ENCODE data around the gene EPOP.

DNA sequence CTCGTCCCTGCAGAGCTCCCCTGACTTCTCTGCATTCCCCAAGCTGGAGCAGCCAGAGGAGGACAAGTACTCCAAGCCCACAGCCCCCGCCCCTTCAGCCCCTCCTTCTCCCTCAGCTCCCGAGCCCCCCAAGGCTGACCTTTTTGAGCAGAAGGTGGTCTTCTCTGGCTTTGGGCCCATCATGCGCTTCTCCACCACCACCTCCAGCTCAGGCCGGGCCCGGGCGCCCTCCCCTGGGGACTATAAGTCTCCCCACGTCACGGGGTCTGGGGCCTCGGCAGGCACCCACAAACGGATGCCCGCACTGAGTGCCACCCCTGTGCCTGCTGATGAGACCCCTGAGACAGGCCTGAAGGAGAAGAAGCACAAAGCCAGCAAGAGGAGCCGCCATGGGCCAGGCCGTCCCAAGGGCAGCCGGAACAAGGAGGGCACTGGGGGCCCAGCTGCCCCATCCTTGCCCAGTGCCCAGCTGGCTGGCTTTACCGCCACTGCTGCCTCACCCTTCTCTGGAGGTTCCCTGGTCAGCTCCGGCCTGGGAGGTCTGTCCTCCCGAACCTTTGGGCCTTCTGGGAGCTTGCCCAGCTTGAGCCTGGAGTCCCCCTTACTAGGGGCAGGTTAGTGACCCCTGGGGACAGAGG, 41.7 kb upstream of the EPOP start:
- TF ChIP-seq, protein P1, sequence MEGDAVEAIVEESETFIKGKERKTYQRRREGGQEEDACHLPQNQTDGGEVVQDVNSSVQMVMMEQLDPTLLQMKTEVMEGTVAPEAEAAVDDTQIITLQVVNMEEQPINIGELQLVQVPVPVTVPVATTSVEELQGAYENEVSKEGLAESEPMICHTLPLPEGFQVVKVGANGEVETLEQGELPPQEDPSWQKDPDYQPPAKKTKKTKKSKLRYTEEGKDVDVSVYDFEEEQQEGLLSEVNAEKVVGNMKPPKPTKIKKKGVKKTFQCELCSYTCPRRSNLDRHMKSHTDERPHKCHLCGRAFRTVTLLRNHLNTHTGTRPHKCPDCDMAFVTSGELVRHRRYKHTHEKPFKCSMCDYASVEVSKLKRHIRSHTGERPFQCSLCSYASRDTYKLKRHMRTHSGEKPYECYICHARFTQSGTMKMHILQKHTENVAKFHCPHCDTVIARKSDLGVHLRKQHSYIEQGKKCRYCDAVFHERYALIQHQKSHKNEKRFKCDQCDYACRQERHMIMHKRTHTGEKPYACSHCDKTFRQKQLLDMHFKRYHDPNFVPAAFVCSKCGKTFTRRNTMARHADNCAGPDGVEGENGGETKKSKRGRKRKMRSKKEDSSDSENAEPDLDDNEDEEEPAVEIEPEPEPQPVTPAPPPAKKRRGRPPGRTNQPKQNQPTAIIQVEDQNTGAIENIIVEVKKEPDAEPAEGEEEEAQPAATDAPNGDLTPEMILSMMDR (conservative IDR thresholded peaks at IDR 0.05; ENCODE audit: low read depth in 2 of 2), result no peak
- no peak for TF ChIP-seq JUNB (IDR thresholded peaks at IDR 0.05; ENCODE audit: unreplicated experiment)
- TF ChIP-seq STAT1 (IDR thresholded peaks at IDR 0.05; ENCODE audit: unreplicated experiment), result no peak
- no peak for TF ChIP-seq POLR2AphosphoS5 (IDR thresholded peaks at IDR 0.05; ENCODE audit: low read depth)
- TF ChIP-seq EZH2phosphoT487 (IDR thresholded peaks at IDR 0.05; ENCODE audit: unreplicated experiment), result no peak
- TF ChIP-seq EZH2 (IDR thresholded peaks at IDR 0.05; ENCODE audit: low read depth, unreplicated experiment), result no peak
- TF ChIP-seq, protein P2, sequence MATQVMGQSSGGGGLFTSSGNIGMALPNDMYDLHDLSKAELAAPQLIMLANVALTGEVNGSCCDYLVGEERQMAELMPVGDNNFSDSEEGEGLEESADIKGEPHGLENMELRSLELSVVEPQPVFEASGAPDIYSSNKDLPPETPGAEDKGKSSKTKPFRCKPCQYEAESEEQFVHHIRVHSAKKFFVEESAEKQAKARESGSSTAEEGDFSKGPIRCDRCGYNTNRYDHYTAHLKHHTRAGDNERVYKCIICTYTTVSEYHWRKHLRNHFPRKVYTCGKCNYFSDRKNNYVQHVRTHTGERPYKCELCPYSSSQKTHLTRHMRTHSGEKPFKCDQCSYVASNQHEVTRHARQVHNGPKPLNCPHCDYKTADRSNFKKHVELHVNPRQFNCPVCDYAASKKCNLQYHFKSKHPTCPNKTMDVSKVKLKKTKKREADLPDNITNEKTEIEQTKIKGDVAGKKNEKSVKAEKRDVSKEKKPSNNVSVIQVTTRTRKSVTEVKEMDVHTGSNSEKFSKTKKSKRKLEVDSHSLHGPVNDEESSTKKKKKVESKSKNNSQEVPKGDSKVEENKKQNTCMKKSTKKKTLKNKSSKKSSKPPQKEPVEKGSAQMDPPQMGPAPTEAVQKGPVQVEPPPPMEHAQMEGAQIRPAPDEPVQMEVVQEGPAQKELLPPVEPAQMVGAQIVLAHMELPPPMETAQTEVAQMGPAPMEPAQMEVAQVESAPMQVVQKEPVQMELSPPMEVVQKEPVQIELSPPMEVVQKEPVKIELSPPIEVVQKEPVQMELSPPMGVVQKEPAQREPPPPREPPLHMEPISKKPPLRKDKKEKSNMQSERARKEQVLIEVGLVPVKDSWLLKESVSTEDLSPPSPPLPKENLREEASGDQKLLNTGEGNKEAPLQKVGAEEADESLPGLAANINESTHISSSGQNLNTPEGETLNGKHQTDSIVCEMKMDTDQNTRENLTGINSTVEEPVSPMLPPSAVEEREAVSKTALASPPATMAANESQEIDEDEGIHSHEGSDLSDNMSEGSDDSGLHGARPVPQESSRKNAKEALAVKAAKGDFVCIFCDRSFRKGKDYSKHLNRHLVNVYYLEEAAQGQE (IDR thresholded peaks at IDR 0.05; ENCODE audit: unreplicated experiment), result no peak
- TF ChIP-seq, protein P3, sequence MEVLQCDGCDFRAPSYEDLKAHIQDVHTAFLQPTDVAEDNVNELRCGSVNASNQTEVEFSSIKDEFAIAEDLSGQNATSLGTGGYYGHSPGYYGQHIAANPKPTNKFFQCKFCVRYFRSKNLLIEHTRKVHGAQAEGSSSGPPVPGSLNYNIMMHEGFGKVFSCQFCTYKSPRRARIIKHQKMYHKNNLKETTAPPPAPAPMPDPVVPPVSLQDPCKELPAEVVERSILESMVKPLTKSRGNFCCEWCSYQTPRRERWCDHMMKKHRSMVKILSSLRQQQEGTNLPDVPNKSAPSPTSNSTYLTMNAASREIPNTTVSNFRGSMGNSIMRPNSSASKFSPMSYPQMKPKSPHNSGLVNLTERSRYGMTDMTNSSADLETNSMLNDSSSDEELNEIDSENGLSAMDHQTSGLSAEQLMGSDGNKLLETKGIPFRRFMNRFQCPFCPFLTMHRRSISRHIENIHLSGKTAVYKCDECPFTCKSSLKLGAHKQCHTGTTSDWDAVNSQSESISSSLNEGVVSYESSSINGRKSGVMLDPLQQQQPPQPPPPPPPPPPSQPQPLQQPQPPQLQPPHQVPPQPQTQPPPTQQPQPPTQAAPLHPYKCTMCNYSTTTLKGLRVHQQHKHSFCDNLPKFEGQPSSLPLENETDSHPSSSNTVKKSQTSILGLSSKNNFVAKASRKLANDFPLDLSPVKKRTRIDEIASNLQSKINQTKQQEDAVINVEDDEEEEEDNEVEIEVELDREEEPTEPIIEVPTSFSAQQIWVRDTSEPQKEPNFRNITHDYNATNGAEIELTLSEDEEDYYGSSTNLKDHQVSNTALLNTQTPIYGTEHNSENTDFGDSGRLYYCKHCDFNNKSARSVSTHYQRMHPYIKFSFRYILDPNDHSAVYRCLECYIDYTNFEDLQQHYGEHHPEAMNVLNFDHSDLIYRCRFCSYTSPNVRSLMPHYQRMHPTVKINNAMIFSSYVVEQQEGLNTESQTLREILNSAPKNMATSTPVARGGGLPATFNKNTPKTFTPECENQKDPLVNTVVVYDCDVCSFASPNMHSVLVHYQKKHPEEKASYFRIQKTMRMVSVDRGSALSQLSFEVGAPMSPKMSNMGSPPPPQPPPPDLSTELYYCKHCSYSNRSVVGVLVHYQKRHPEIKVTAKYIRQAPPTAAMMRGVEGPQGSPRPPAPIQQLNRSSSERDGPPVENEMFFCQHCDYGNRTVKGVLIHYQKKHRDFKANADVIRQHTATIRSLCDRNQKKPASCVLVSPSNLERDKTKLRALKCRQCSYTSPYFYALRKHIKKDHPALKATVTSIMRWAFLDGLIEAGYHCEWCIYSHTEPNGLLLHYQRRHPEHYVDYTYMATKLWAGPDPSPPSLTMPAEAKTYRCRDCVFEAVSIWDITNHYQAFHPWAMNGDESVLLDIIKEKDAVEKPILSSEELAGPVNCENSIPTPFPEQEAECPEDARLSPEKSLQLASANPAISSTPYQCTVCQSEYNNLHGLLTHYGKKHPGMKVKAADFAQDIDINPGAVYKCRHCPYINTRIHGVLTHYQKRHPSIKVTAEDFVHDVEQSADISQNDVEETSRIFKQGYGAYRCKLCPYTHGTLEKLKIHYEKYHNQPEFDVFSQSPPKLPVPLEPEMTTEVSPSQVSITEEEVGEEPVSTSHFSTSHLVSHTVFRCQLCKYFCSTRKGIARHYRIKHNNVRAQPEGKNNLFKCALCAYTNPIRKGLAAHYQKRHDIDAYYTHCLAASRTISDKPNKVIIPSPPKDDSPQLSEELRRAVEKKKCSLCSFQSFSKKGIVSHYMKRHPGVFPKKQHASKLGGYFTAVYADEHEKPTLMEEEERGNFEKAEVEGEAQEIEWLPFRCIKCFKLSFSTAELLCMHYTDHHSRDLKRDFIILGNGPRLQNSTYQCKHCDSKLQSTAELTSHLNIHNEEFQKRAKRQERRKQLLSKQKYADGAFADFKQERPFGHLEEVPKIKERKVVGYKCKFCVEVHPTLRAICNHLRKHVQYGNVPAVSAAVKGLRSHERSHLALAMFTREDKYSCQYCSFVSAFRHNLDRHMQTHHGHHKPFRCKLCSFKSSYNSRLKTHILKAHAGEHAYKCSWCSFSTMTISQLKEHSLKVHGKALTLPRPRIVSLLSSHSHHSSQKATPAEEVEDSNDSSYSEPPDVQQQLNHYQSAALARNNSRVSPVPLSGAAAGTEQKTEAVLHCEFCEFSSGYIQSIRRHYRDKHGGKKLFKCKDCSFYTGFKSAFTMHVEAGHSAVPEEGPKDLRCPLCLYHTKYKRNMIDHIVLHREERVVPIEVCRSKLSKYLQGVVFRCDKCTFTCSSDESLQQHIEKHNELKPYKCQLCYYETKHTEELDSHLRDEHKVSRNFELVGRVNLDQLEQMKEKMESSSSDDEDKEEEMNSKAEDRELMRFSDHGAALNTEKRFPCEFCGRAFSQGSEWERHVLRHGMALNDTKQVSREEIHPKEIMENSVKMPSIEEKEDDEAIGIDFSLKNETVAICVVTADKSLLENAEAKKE (CRISPR knock-in tag; IDR thresholded peaks at IDR 0.05), result no peak
- TF ChIP-seq, protein P4, sequence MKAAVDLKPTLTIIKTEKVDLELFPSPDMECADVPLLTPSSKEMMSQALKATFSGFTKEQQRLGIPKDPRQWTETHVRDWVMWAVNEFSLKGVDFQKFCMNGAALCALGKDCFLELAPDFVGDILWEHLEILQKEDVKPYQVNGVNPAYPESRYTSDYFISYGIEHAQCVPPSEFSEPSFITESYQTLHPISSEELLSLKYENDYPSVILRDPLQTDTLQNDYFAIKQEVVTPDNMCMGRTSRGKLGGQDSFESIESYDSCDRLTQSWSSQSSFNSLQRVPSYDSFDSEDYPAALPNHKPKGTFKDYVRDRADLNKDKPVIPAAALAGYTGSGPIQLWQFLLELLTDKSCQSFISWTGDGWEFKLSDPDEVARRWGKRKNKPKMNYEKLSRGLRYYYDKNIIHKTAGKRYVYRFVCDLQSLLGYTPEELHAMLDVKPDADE (IDR thresholded peaks at IDR 0.05), result no peak
- TF ChIP-seq CREB1 (CRISPR knock-in tag; IDR thresholded peaks at IDR 0.05; ENCODE audit: low read depth), result no peak

Data from GM23338 (cell line).